Ramos (cell line): ENCODE results near the gene C1QTNF9B.
"Not testable (repeated sequence)": the region's sequence is repeated elsewhere in the genome, so short reads cannot be mapped to it uniquely, and the experiment has no call there.

Experiments used
- in situ Hi-C: fragments of 300-500 bp; cut with MboI; formaldehyde crosslinking; loops from one replicate; pipeline ENCODE4 v1.14.3; 2022; ENCODE audit warnings: low sequenced_read_pairs; ENCODE audit not compliant: unreplicated experiment

C1QTNF9B gene

DNA sequence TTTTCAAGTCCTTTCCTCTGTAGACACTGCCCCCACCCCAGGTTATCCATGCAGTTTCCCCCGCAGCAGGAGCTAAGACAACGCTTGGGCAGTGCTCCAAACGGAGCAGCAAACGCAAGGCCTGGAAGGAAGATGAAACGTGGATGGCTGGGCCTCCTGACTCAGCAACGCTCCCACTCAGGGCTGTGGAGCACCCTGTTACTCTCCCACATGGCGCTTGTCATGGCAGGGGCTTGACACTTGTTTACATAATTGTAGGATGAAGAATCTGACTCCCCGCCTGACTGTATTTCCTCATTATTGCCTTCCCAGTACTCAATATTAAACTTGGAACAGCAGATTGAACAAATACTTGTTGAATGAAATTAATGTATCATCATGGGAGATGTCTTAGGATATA is 799 bp upstream of the C1QTNF9B start:
- in situ Hi-C loops = no loop called here

DNA sequence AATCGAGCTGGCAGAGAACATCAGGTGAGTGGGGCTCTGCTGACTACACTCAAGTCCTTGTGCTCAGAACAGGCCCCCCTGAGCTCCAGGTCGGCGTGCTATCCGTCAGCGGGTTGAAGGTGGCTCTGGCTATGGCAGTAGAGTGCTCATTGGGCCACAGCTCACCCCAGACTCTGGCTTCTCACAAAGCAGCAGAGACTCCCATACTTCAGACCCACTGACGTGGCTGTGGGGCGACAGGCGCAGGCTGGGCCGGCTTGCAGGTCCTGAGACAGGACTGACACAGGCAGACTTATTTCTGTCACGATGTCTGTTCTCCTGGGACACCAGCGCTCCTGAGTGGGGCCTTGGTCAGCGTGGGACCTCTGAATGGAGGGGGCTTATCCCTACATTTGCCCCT is 2.6 kb downstream of the C1QTNF9B start:
- in situ Hi-C loops = not testable (repeated sequence)

DNA sequence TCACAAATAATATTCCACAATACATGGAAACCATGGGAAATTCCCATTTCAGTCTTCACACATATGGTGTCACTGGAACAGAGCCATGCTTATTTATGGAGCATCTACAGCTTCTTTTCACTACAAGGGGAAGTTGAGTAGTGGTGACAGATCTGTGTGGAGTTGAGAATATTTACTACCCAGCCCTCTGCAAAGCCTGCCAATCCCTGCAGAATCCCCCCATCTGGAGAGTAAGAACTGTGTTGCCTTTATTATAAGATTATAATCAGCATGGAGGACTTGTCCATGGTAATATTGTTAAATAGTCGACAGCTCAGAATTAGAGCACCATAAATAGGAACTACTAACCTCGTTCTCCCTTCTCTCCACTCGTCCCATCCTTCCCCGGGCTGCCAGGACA is 3.5 kb downstream of the C1QTNF9B start:
- in situ Hi-C loops = not testable (repeated sequence)

DNA sequence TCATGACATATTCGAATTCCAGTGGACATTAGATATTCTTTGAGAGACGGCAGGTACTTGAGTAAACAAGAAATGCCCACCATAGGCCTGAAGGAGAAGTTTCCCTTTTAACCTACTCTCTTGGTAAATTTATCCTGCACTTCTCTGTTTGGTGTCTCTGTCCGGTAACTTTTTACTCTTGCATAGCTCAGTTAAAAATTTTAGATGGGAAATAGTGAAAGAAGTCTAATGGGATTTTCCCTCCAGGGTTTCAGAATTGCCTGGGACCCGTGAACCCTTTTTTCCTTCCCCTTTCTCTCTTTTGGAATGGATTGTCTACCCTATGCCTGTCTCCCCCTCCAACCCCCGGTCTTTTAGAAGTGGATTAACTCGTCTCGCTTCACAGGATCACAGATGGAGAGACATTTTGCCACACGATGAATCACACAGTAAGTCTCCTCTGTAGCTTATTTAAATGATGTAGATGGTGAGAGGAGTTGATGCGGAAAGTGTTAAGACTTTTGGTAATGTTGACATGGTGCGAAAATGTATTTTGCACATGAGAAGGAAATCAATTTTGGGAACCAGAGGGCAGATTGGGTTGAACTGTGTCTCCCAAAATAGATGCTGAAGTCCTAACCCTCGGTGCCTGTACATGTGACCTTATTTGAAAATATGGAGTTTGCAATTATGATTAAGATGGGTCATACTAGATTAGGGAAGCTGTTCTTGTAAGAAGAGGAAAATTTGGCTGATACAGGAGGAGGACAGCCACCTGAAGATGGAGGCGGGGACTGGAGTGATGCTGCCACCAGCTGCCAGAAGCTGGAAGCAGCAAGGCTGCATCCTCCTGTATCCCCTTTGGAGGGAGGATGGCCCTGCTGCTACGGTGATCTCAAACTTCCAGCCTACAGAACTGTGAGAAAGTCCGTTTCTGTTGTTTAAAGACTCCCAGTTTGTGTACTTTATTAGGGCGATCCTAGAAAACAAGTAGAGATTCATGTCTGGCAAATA is 7.4 kb downstream of the C1QTNF9B start:
- in situ Hi-C loops = no loop called here

DNA sequence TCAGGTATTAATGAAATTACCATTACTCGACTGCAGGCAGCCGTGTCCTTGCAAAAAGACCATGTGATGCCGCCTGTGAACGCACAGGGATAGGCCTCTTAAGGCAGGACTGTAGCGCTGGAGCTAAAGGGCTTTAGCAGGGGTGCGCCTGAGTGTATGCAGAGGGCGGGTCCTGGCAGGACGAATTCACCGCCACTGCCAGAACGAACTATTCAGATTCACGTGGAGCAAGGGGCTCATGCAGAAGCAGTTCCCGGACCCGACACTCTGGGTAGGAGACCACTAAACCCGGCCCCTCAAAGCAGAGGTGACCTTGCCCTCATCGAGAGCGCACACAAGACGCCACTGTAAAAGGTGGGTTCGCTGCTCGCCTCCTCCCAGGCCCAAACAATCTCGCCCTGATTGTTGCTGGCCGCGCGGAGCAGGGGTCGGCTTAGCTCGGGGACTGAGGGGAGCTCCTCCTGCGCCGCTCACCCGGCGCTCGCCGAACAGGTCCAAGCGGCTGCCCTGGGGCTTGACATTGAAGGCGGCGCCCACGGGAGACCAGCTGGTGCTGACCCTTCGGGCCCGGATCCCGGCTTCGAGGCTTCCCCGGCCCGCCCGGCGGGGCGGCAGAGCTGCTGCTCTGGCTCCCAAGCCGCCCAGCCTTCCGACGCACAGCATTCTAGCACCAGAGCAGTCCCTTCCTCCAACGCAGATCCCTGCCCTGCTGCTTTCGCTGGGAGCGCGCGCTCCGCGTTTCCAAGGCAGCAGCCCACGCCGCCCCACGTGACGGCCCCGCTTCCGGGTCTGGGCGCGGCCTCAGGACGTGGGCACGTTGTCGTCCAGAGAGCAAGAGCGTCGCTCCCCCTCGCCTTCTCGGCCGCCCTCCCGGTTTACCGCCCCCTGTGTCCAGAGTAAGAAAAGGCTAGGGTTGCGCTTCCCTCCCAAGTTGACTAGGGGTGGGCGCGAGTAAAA is 8.4 kb downstream of the C1QTNF9B start, which contains the start of gene MIPEP:
Gene MIPEP, minus strand, starts transcription at position 743 of the 957 bp plus-strand sequence. Its CDS starts 80 bp downstream, at position 663.
- in situ Hi-C loops = no loop called here

DNA sequence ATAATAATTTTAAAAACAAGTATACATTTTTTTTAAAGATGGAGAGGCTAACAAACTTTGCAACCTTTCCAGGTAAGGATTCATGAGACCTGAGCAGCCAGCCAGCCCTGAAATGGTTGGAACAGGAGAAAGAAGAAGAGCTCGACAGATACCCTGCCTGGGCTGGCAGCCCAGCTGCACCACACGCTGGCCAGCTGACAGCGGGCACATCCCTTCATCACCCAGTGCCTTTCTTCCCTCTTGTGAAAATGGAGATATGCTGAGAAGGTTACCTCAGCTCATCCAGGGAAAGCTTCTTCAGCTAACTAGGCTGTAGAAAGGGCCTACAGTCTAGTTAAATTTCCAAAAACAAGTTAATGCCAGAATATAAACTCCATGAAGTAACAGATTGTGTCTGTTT is 12.9 kb downstream of the C1QTNF9B start:
- in situ Hi-C loops = not testable (repeated sequence)

DNA sequence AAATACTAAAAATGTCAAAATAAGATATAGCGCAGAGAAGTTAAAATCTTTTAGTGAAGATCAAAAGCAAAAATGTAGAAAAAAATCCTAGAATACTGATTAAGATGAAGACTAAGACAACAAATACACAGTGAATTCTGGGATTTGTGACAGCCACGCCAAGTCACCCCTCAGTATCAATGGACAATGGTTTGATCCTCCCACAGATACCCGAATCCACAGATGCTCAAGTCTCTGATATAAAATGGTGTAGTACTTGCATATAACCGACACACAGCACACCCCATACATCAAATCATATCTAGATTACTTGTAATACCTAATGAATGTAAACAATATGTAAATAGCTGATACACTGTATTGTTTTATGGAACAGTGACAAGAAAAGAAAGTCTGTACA is 14.0 kb downstream of the C1QTNF9B start:
- in situ Hi-C loops = no loop called here

DNA sequence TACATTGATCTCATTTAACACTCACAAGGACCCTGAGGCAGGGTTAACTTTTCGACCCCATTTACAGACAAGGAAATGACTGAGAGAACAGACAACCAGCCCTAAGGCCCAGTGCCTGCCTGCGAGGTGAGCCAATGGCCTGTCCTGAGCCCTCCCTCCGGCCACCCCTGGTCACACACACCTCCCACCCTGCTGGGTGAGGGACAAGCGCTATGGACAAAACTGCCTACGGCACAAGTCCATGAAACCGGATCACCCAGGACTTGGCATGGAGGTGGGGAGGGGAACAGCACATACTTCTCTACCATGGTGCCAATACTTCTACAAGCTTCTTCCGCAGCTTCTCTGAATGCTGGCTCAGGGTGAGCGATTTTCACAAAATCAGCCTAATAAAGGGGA is 15.9 kb downstream of the C1QTNF9B start:
- in situ Hi-C loops = not testable (repeated sequence)

DNA sequence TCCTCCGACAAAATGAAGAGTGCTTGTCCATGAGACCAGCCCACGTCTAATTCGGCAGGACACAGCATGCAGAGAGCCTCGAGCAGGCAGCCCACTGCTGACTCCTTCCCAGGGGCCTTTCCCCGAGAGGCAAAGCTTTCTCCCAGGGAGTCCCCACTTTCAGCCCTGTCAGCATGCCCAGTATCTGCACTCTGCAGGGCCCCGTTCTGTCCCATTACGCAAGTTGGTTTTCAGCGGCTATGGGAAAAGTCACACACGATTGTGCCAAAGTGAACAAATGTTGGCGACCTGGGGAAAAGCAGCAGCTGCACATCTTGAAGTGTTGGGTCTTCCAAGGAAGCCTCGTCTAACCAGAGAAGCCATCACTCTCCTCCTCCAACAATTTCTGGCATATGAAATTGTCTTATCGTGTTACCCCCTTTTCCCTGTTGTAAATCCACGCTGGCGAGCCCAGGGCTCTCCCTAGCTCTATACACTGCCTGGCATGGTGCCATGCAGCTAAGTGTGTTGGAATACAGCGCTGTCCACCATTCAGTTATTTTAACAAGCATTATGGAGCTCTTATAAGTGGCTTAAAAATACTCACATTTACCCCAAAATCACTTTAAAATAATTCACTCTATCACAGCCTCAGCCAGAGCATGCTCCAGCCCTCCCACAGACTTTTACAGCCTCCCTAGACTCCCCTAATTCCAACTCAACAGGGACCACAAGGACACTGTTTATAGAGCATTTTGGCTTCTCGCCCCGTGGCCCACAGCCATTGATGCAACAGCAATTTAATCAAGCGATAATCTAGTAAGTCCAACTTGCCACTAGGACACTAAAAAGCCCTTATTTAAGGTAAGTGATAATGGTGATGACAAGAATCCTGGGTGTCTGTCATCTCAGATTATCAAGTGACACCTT is 16.6 kb downstream of the C1QTNF9B start:
- in situ Hi-C loops = not testable (repeated sequence)

DNA sequence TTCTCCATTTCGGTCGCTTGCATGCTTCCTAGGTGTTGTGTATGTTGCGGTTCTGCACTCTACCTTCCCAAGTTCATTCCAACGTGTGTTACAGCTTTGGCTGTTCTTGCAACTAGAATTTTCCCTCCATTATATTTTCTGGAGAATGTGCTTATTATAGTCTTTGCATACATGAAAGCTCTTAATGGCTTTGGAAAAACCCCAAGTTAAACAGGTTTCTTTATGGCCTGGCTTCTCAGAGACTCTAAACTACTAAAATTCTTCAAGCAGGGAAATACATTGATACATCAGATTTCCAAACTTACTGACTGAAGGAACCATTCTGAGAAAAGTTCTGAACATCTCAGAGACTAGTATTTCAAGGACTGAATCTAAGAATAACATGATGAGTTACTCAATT is 20.0 kb downstream of the C1QTNF9B start:
- in situ Hi-C loops = no loop called here

DNA sequence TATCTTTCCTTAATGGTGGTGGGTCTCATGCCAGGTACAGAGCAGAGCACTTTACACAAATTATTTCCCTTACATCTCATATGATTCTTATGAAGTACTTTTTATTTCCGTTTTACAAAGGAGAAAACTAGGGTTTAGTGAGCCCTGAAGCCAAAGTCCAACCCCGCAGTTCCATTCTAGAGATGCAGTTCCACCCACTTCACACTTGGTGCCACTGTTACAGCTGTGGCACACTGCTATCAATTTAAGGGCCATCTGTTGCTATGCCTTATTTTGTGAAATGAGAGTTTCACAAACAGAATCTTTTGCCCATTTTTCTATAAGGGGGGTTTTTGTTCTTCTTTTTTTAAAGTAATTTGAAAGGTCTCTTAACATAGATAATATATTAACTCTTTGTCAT is 21.0 kb downstream of the C1QTNF9B start:
- in situ Hi-C loops = no loop called here

DNA sequence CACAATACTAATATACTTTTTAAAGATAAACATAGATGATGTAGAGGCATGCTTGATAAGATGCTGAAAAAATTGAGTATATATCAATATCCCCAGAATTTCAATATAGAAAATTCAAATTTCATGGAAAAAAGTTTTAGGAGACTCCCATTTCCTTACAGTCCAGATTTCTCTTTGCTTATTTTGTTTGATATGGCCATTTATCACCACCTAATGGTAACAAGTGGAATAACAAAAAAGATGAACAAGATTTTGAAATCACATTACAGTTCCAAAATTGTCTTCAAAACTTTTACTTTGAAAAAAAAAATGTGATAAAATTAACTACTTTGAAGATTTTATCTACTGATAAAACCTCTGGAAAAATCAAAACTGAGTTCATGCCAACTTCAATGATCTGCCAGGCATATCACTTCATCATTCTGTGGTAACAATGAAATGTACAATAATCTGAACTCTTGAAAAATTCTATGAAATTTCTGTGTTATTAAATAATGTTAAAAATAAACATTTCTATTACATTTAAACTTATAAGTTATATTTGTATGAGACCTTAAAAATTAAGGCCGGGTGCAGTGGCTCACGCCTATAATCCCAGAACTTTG is 25.6 kb downstream of the C1QTNF9B start:
- in situ Hi-C loops = no loop called here

DNA sequence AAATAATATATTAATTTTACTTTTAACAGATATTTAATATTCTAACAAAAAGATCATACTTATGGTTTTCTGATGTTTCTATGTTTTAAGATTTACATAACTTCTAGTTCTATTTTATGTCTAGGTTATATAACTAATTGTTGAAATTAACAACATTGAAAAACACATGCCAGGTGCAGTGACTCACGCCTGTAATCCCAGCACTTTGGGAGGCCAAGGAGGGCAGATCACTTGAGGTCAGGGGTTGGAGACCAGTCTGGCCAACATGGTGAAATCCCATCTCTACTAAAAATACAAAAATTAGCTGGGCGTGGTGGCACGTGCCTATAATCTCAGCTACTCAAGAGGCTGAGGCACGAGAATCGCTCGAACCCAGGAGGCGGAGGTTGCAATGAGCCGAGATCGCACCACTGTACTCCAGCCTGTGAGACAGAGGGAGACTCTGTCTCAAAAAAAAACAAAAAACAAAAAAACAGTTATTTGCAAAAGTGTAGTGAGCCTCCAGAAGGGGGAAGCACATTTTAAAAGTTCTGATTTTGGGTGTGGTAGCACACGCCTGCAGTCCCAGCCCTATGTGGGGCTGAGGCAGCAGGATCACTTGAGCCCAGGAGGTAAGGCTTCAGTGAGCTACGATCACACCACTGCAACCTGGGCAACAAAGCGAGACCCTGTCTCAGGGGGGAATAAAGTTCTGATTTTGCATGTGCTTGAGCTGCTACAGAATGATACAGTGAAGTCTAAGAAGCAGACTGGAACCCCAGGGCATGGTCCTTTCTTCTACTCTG is 26.8 kb downstream of the C1QTNF9B start:
- in situ Hi-C loops = no loop called here

DNA sequence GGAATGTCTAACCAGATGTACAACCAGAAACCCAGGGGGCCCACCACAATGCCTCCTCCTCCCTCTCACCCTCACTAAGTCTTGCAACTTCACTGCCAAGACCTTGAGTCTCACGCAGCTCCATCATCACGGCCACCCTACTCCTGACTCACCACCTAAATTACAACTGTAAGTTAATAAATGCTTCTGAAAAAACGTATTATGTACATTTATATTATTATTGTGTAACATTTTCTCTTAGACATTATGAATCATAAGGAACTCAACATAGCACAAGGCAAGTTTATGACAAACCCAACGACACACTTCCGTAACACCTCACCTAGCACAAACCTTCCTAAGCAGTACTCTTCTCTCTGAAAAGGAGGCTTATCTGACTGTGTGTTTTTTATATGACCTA is 28.8 kb downstream of the C1QTNF9B start:
- in situ Hi-C loops = no loop called here

DNA sequence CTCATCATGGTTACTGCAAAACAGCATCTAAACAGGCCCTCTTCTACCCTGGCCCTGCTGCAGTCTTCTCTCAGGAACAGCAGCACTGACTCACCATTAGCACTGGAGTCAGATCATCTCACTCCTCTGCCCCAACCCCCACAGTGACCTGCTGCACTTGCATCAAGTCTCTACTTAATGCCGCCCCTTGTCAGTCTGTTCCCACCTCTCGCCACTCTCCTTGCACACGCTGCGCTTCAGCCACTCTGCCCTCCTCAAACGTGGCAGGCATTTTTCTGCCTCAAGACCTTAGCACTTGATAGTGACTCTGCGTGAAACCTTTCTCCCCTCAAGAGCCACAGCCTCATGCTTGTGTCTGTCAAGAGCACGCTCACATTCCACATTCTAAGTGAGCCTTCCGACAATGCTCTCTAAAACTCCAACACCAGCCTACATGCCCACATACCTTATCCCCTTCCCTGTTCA is 30.2 kb downstream of the C1QTNF9B start:
- in situ Hi-C loops = no loop called here

DNA sequence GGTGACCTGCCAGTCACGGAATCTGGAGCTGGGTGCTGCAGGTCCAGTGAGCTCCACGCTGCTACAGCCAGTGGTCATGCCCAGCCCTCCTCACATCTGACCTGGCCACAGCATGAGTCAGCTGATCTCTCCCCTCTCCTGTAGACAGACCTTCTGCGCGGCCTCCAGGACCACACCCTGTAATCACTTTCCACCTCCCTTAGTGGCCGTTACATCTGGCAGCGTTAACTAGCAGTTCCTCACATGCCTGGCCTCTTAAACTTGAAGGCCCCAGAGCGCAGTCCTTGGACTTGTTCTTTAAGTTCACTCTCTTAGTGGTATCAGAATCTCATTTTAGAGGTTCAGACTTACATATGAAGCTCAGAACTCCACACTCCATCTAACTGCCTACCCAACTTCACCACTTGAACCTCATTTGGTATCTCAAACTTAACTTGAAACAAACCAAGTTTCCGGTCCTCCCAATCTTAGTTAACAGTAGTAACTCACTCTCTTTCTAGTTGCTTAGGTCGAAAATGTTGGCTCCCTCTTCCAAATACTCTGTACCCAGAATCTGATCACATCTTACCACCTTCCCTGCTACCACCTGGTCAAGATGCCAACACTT is 30.8 kb downstream of the C1QTNF9B start:
- in situ Hi-C loops = no loop called here

DNA sequence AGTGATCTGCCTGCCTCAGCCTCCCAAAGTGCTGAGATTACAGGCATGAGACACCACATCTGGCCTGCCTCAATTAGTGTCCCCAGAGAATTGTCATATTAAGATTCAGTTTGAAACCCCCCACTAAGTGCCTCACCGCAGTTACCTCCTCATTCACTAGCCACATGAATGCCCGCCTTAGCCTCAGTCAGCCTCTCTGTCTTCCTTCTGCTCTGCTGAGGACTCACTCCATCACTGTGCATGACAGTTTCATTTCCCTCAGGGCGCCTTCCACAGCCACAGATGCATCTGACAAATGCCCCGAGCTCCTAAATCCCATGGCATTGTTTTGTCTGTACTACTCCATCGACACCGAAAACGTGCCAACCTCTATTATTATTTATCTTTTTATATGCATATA is 31.4 kb downstream of the C1QTNF9B start:
- in situ Hi-C loops = no loop called here

DNA sequence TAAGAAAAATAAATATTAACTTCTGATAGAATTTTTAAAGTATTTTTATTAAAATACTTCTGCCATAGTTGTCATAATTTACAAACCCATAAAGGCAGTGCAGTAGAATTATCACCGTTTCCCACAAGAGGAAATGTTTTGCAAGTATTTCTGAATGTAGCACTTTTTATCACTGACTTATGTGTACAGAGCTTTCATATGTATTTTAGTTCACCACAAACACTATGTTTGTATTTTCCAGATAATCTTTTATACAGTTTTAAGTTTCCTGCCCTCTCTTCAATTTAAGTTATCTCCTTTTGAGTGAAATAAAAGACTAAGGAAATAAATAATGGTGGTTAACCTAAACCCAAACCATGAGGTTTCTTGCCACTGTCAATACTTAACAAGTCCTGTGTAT is 32.3 kb downstream of the C1QTNF9B start:
- in situ Hi-C loops = no loop called here
